IgD-negative memory B cell (primary cell): ENCODE data around the gene MAN2C1. TPM values are rescaled to one million over a fixed set of nuclear protein-coding genes. Genes with fewer than 3 reads are reported as not detected.
A peak's percentile ranks its signal among the peaks of the same experiment; 100 is the strongest.
"Not testable (repeated sequence)": the region's sequence is repeated elsewhere in the genome, so short reads cannot be mapped to it uniquely, and the experiment has no call there.

Source experiments
- H3K27ac Mint-ChIP-seq, 3 donors: one replicate each; pipeline ENCODE4 v1.8.0; 2020 to 2022; ENCODE audit warnings: mild to moderate bottlenecking in 3 of 3, mixed read lengths in 3 of 3, moderate library complexity in 1 of 3
- H3K27me3 Mint-ChIP-seq: one replicate; pipeline ENCODE4 v1.8.0; 2021; ENCODE audit warnings: mixed read lengths
- H3K36me3 Mint-ChIP-seq: one replicate; pipeline ENCODE4 v1.8.0; 2020; ENCODE audit warnings: mild to moderate bottlenecking, mixed read lengths
- H3K4me1 Mint-ChIP-seq, 3 donors: one replicate each; pipeline ENCODE4 v1.8.0; 2020 to 2022; ENCODE audit warnings: mixed read lengths in 3 of 3, mild to moderate bottlenecking in 1 of 3
- H3K4me3 Mint-ChIP-seq, 4 donors: one replicate each; pipeline ENCODE4 v1.8.0; 2020 to 2022; ENCODE audit warnings: mild to moderate bottlenecking in 4 of 4, mixed read lengths in 4 of 4, moderate library complexity in 3 of 4
- H3K9me3 Mint-ChIP-seq, 3 donors: one replicate each; pipeline ENCODE4 v1.8.0; 2020 to 2021; ENCODE audit warnings: mixed read lengths in 3 of 3, mild to moderate bottlenecking in 1 of 3
- polyA plus RNA-seq: library from polyadenylated mRNA; unstranded; fragments of 300-500 nt; fragmentation: Illumina TruSeq; gene quantifications from one replicate; pipeline ENCODE4 v1.2.3, GENCODE V29; 2021

The MAN2C1 gene
- polyA plus RNA-seq, 1 donor from 2014 or later: 13.2 TPM

- Mint-ChIP-seq H3K4me1 (peaks cover 3 to 10% (median 4%) of the 10 kb centered on the region in 3 donors), H3K27ac (peak overlapping the region in 1 of 3 donors; percentile 75), H3K4me3 (no peak overlapping the region), H3K27me3 (no peaks in the 10 kb centered on the region), H3K9me3 (peaks cover 0 to under 1% (median 0%) of the 10 kb centered on the region in 3 donors), H3K36me3 (peaks cover 3% of the 10 kb centered on the region)
Observed at GRCh38 chr15:75355369-75355768, 13.0 kb downstream of the MAN2C1 start.

- Mint-ChIP-seq H3K4me1 (peaks cover 10 to 18% (median 11%) of the 10 kb centered on the region in 3 donors), H3K36me3 (peaks cover 7% of the 10 kb centered on the region), H3K27me3 (no peaks in the 10 kb centered on the region), H3K9me3 (peaks cover 0 to 7% (median 0%) of the 10 kb centered on the region in 3 donors), H3K4me3 (no peak overlapping the region), H3K27ac (peak overlapping the region in 2 of 3 donors; percentile 65 to 97)
Observed at GRCh38 chr15:75354454-75354853, 14.0 kb downstream of the MAN2C1 start.

- Mint-ChIP-seq H3K4me1 (peaks cover 10 to 18% (median 11%) of the 10 kb centered on the region in 3 donors), H3K36me3 (peaks cover 7% of the 10 kb centered on the region), H3K27ac (peak overlapping the region in 2 of 3 donors; percentile 59 to 97)
Observed at GRCh38 chr15:75353604-75354003, 14.8 kb downstream of the MAN2C1 start.

GRCh38 chr15:75352186-75353080 is 16.0 kb downstream of the MAN2C1 start:
- H3K27ac Mint-ChIP-seq: peak overlapping the region; percentile 80 to 99 (median 97)
- peaks cover 7% of the 10 kb centered on the region for H3K36me3 Mint-ChIP-seq
- peaks cover 0 to 10% (median 0%) of the 10 kb centered on the region in 3 donors for H3K9me3 Mint-ChIP-seq
- H3K27me3 Mint-ChIP-seq: no peaks in the 10 kb centered on the region
- no peak overlapping the region for H3K4me3 Mint-ChIP-seq
- H3K4me1 Mint-ChIP-seq: peaks cover 10 to 18% (median 13%) of the 10 kb centered on the region in 3 donors

More at GRCh38 chr15:75353604-75354003, 14.8 kb downstream of the MAN2C1 start:
- Mint-ChIP-seq H3K27me3 (no peaks in the 10 kb centered on the region), H3K4me3 (peak overlapping the region in 1 of 4 donors; percentile 18), H3K9me3 (peaks cover 0 to 7% (median 0%) of the 10 kb centered on the region in 3 donors)

- peaks cover 7% of the 10 kb centered on the region for H3K36me3 Mint-ChIP-seq
- H3K9me3 Mint-ChIP-seq: peaks cover 0 to 10% (median 0%) of the 10 kb centered on the region in 3 donors
- H3K27me3 Mint-ChIP-seq: no peaks in the 10 kb centered on the region
- peak overlapping the region in 2 of 4 donors; percentile 63 to 70 for H3K4me3 Mint-ChIP-seq
- peak overlapping the region; percentile 97 to 99 (median 97) for H3K27ac Mint-ChIP-seq
- peaks cover 17 to 23% (median 22%) of the 10 kb centered on the region in 3 donors for H3K4me1 Mint-ChIP-seq
Observed at GRCh38 chr15:75350601-75351361, 17.6 kb downstream of the MAN2C1 start.

GRCh38 chr15:75349851-75350588 is 18.4 kb downstream of the MAN2C1 start:
- H3K4me1 Mint-ChIP-seq: peaks cover 17 to 25% (median 25%) of the 10 kb centered on the region in 3 donors
- H3K27me3 Mint-ChIP-seq: no peaks in the 10 kb centered on the region
- H3K36me3 Mint-ChIP-seq: peaks cover 6% of the 10 kb centered on the region
- H3K9me3 Mint-ChIP-seq: peaks cover 0 to 10% (median 0%) of the 10 kb centered on the region in 3 donors
- H3K4me3 Mint-ChIP-seq: peak overlapping the region; percentile 53 to 81 (median 70)
- H3K27ac Mint-ChIP-seq: peak overlapping the region; percentile 97 to 99 (median 97)

- Mint-ChIP-seq H3K27ac (peak overlapping the region; percentile 97 to 99 (median 97)), H3K4me1 (peaks cover 17 to 25% (median 22%) of the 10 kb centered on the region in 3 donors), H3K4me3 (peak overlapping the region in 3 of 4 donors; percentile 53 to 81 (median 65))
- H3K36me3 Mint-ChIP-seq, H3K27me3 Mint-ChIP-seq, H3K9me3 Mint-ChIP-seq: not testable (repeated sequence)
Observed at GRCh38 chr15:75349351-75349669, 19.1 kb downstream of the MAN2C1 start.

- Mint-ChIP-seq H3K4me3 (peak overlapping the region; percentile 72 to 88 (median 82)), H3K27ac (peak overlapping the region; percentile 97 to 99 (median 97)), H3K9me3 (peaks cover 0 to 10% (median 0%) of the 10 kb centered on the region in 3 donors), H3K36me3 (peaks cover 4% of the 10 kb centered on the region), H3K4me1 (peaks cover 17 to 25% (median 22%) of the 10 kb centered on the region in 3 donors), H3K27me3 (no peaks in the 10 kb centered on the region)
Observed at GRCh38 chr15:75348562-75349350, 19.7 kb downstream of the MAN2C1 start.

- Mint-ChIP-seq H3K27me3 (no peaks in the 10 kb centered on the region), H3K9me3 (peaks cover 0 to 10% (median 0%) of the 10 kb centered on the region in 3 donors), H3K36me3 (peaks cover 4% of the 10 kb centered on the region), H3K27ac (peak overlapping the region; percentile 98 to 99 (median 98)), H3K4me3 (peak overlapping the region; percentile 81 to 94 (median 88)), H3K4me1 (peaks cover 17 to 25% (median 22%) of the 10 kb centered on the region in 3 donors)
Observed at GRCh38 chr15:75348034-75348561, 20.3 kb downstream of the MAN2C1 start.

- Mint-ChIP-seq H3K9me3 (peaks cover 0 to 10% (median 0%) of the 10 kb centered on the region in 3 donors), H3K4me3 (peak overlapping the region; percentile 87 to 94 (median 90)), H3K27ac (peak overlapping the region; percentile 98 to 99 (median 98)), H3K27me3 (no peaks in the 10 kb centered on the region), H3K4me1 (peaks cover 17 to 25% (median 20%) of the 10 kb centered on the region in 3 donors), H3K36me3 (peaks cover 4% of the 10 kb centered on the region)
Observed at GRCh38 chr15:75347222-75348033, 21.0 kb downstream of the MAN2C1 start.

- Mint-ChIP-seq H3K27me3 (no peaks in the 10 kb centered on the region), H3K9me3 (peaks cover 0 to 10% (median 0%) of the 10 kb centered on the region in 3 donors), H3K4me1 (peaks cover 17 to 25% (median 20%) of the 10 kb centered on the region in 3 donors), H3K27ac (peak within 1 kb of the TSS; percentile 98 to 99 (median 98)), H3K4me3 (peak within 1 kb of the TSS; percentile 87 to 94 (median 90)), H3K36me3 (peaks cover 4% of the 10 kb centered on the region)
Observed at GRCh38 chr15:75346796-75347221, 21.6 kb downstream of the MAN2C1 start, which contains the start of gene NEIL1. TSS of gene NEIL1 (plus strand) at chr15:75347039. CDS start at chr15:75348906, 1,867 bp downstream.

- not testable (repeated sequence) for H3K9me3 Mint-ChIP-seq, H3K27me3 Mint-ChIP-seq, H3K4me3 Mint-ChIP-seq, H3K36me3 Mint-ChIP-seq
- Mint-ChIP-seq H3K4me1 (peaks cover 7 to 14% (median 7%) of the 10 kb centered on the region in 3 donors), H3K27ac (peak overlapping the region in 1 of 3 donors; percentile 18)
Observed at GRCh38 chr15:75343953-75344352, 24.5 kb downstream of the MAN2C1 start.
